Retinal pigment epithelial cell (primary cell): ENCODE data around the gene FRAT2.

Experiments
- DNase-seq: peaks from one replicate; pipeline ENCODE4 v3.0.0-alpha.2; 2010; ENCODE audit warnings: low read depth
- H3K4me3 ChIP-seq: 2 replicates; pipeline ENCODE4 v1.5.1; 2011; ENCODE audit warnings: mild to moderate bottlenecking, low read length, control low read depth, moderate library complexity
- CTCF ChIP-seq: conservative IDR thresholded peaks from 2 replicates; pipeline ENCODE4 v1.5.1; 2011; ENCODE audit warnings: low read depth, low read length, control low read depth, inconsistent platforms

FRAT2 gene, protein sequence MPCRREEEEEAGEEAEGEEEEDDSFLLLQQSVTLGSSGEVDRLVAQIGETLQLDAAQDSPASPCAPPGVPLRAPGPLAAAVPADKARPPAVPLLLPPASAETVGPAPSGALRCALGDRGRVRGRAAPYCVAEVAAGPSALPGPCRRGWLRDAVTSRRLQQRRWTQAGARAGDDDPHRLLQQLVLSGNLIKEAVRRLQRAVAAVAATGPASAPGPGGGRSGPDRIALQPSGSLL

GRCh38 chr10:97334370-97335175, at the start of gene FRAT2:
Gene FRAT2, minus strand, starts transcription at chr10:97334729. Its CDS starts 157 bp downstream, at chr10:97334572.
- H3K4me3 ChIP-seq, result peak within 1 kb of the TSS; percentile 63
- peak; percentile 57 for DNase-seq
- no peak for TF ChIP-seq CTCF

DNA sequence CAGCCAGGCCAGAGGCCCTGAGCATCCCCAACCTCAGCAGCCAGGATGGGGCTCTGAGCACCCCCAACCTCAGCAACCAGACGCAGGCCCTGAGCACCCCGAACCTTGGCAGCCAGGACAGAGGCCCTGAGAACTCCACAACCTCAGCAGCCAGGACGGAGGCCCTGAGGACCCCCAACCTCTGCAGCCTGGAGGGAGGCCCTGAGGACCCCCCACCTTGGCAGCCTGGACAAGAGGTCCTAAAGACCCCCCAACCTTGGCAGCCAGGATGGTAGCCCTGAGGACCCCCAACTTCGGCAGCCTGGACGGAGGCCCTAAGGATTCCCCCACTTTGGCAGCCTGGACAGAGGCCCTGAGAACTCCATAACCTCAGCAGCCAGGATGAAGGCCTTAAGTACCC, 49.6 kb upstream of the FRAT2 start:
- TF ChIP-seq CTCF, result no peak
- no peak overlapping the region for H3K4me3 ChIP-seq
- DNase-seq, result no peak

GRCh38 chr10:97383159-97383558, 48.6 kb upstream of the FRAT2 start:
- no peak for TF ChIP-seq CTCF
- no peak overlapping the region for H3K4me3 ChIP-seq
- DNase-seq, result no peak

DNA sequence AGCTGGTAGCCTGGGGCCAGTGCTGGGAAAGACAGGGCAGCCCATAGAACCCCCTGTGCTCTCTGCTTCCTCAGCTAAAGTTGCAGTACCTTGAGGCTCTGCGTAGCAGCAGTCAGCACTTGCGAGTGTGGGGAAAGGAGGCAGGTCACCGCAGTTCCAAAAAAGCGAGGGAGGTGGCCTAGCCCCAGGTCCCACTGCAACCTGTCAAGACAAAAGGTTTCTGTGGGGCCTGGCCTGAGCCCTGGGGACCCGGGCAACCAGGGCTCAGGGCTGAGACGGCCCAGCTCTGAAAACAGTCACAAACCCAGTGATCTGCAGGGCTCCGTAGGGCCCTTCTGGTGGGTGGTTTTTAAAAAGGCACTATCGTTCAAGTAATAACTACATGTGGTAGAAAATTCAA, 47.1 kb upstream of the FRAT2 start:
- no peak for TF ChIP-seq CTCF
- DNase-seq, result no peak
- H3K4me3 ChIP-seq, result no peak overlapping the region

GRCh38 chr10:97380516-97380915, 46.0 kb upstream of the FRAT2 start:
- DNase-seq, result no peak
- TF ChIP-seq CTCF, result no peak
- H3K4me3 ChIP-seq, result no peak overlapping the region

DNA sequence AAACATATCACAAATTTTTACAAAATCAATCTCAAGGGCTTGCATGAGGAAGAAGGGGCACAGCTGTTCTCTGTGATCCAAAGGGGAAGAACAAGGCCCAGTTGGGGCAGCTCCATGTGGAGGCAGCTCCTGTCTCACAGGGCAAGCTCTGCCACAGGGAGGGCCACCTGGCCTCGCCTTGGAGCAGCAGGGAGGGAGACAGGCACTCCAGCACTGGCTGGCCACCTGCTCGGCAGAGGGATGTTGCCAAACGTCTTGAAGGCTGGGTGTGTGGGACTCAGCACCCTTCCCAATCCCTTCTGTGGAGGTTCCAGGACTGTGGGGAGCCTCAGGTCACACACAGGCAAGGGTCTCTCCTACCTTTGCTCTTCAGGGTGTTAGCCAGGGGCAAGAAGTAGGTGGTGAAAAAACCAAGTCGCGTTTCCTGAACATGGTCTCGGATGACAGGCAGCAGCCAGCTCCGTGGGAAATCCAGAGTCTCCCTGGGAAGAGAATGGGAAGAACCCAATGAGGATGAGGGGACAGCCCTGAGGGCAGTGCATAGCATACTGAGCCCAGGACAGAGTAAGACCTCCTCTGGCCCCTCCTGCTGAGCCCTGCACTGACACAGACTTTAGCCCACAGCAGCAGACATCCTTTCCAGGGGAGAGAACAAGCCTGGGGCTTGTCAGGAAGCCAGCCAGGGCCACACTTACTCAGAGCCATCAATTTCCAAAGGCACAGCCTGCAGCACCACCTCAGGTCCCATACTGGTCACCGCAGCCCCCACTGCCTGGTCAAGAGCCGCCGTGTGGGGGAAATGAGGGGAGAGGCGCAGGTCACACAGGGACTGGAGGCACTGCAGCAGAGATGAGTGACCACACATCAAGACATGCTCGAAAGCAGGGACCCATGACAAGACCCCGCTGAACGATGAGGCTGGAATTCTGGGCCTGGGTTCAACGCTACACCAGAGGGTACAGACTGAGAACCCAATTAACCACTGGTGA, 44.7 kb upstream of the FRAT2 start:
- DNase-seq, result no peak
- TF ChIP-seq CTCF, result no peak
- H3K4me3 ChIP-seq, result no peak overlapping the region
